RCC 7860 (cell line): ENCODE measurements around the gene KLHDC8A.

Experiments used
- DNase-seq: peaks from one replicate; pipeline ENCODE4 v3.0.0-alpha.2; 2015; ENCODE audit warnings: low spot score
- FAIRE-seq: peaks from 2 replicates; lab custom pipeline; 2012; peaks lifted over from hg19 to GRCh38; lab: Jason Lieb, UNC

The KLHDC8A gene

DNA sequence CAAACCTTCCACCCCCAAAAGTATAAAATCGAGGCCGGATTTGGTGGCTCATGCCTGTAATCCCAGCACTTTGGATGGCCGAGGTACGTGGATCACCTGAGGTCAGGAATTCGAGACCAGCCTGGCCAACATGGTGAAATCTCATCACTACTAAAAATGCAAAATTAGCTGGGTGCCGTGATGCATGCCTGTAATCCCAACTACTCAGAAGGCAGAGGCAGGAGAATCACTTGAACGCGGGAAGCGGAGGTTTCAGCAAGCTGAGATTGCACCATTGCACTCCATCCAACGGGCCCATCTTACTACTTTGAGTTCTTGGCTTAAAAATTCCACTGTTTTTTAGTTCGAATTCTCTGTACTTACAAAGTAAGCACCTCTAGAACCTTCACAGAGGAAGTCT, 11.0 kb downstream of the KLHDC8A start:
- no peak for DNase-seq
- FAIRE-seq = no peak

- FAIRE-seq = no peak
Measured at GRCh38 chr1:205344066-205344928, 12.4 kb downstream of the KLHDC8A start.

DNA sequence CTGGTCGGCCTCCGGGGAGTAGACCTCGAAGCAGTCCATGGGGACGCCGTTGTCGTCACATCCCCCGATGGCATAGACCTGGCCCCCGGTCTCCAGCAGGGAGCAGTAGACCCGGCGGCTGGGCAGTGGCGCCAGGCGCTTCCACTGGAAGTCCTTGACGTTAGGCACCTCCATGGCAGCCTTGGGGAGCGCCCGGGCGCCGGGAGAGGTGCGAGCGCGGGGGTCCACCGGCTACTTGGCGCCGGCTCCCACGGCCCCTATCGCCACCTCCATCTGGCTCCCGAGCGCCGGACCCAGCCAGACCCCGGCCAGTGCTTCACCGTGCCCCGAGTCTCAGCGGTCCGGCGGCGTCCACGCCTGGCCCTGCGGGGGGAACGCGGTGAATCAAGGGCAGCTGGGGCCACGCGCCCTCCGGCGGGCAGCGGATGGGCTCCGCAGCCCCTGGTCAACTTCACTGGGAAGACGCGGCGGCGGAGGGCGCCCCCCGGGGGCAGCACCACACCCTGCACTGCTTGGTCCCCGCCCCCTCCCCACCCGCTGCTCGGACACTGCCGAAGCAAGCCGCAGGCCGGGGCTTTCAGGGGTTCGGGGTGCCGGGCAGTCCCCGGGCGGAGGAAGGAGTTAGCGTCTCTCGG, 13.2 kb downstream of the KLHDC8A start:
- DNase-seq (no peak), FAIRE-seq (no peak)

More at GRCh38 chr1:205344066-205344928, 12.4 kb downstream of the KLHDC8A start:
- DNase-seq = no peak

- FAIRE-seq = no peak
Measured at GRCh38 chr1:205342986-205343385, 13.7 kb downstream of the KLHDC8A start.

GRCh38 chr1:205340676-205341075, 16.0 kb downstream of the KLHDC8A start:
- DNase-seq (no peak), FAIRE-seq (no peak)

More at GRCh38 chr1:205342986-205343385, 13.7 kb downstream of the KLHDC8A start:
- no peak for DNase-seq

GRCh38 chr1:205339717-205340116, 17.0 kb downstream of the KLHDC8A start:
- DNase-seq (no peak), FAIRE-seq (no peak)

DNA sequence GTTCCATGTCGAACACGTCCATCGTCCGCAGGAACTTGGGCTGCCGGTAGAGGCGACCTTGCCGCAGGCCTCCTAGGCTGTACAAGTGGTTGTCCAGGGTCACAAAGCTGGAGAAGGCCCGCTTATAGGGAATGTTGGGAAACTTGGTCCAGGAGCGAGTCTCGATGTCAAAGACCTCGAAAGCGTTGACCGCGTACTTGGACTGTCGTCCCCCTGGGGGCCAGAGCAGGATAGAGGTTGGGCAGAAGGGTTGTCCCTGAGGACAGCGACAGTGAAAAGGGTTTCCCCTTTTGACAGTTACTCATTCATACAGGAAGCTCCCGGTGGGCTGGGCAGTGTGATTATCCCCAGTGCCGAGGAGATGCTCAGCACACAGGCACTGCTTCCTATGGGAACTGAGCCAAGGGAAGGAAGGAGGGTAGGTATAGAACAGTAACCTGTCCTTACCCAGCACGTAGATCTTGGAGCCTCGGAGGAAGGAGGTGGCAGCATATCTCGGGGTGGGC, 17.5 kb downstream of the KLHDC8A start:
- FAIRE-seq = no peak
- no peak for DNase-seq

GRCh38 chr1:205338011-205338410, 18.7 kb downstream of the KLHDC8A start:
- FAIRE-seq = no peak
- DNase-seq = no peak

GRCh38 chr1:205337481-205337880, 19.2 kb downstream of the KLHDC8A start:
- no peak for DNase-seq
- no peak for FAIRE-seq

DNA sequence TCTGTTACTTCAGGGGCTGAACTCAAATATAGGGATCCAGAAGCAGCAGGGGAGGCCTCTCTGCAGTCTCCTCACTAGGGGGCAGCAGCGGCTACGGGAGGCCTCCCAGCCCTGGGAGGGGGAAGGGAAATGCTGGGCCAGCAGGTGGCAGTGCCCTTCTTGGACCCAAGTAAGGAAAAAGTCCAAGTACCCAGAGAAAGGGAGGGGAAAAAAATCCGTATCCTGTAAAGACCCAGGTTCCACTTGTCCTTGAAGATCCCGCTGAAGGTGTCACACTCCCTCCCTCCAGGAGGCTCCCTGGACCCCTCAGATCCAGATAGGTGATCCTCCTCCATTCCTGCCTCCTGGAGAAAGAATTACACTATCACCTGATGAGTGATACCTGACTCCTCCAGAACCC, 21.0 kb downstream of the KLHDC8A start:
- FAIRE-seq = peak; percentile 23

DNA sequence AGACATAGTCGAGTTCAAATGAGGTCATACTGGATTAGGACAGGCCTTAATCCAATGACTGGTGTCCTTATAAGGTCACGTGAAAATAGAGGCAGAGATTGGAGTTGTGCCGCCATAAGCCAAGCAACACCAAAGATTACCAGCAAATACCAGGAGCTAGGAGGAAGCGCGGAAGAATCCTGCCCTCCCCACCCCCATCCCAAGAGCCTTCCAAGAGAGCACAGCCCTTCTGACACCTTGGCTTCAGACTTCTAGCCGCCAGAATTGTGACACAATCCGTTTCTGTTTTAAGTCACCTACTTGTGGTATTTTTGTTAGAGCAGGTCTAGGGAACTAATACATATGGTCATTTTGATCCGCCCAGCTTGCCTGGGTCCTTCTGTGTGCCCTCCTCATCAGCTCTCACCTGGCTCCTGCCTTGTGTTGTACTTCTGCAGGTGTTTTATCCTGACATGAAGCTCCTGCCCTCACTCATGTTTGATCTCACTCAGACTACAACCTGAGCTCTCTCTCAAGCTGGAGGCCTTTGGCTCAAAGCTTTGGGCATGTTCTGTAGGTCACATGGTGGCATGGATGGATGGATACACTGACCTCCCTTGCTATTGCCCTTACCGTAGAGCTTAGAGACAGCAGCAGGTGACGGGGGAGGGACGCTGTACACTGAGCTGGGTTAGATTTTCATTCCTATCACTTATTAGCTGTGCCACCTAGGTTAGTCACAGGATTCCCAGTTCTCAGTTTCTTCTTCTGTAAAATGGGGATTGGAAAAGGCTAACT, 24.5 kb downstream of the KLHDC8A start:
- DNase-seq (no peak), FAIRE-seq (no peak)

More for the DNA sequence above, 21.0 kb downstream of the KLHDC8A start:
- DNase-seq = peak; percentile 61

- no peak for FAIRE-seq
- DNase-seq = no peak
Measured at GRCh38 chr1:205330150-205330549, 26.6 kb downstream of the KLHDC8A start.

- DNase-seq (no peak), FAIRE-seq (no peak)
Measured at GRCh38 chr1:205329719-205330118, 27.0 kb downstream of the KLHDC8A start.

DNA sequence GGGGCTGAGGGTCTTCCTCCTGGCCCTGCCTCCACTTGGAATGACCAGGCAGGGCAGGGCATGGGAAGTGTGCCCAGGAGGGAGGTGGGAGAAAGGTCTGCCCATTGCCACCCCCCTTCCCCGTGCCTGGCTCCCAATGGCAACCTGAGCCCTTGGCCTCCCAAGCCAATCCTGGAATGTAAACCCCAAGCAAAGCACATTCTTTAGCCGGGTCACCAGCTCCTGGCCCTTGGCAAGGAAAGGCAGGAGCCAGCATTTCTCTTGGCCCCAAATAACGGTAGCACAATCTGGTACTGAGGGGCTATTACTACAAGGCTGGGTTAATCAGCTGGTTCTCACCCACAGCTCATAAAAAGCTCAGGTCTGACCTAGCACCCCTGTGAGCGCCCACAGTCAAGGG, 28.2 kb downstream of the KLHDC8A start:
- no peak for FAIRE-seq
- DNase-seq = no peak

DNA sequence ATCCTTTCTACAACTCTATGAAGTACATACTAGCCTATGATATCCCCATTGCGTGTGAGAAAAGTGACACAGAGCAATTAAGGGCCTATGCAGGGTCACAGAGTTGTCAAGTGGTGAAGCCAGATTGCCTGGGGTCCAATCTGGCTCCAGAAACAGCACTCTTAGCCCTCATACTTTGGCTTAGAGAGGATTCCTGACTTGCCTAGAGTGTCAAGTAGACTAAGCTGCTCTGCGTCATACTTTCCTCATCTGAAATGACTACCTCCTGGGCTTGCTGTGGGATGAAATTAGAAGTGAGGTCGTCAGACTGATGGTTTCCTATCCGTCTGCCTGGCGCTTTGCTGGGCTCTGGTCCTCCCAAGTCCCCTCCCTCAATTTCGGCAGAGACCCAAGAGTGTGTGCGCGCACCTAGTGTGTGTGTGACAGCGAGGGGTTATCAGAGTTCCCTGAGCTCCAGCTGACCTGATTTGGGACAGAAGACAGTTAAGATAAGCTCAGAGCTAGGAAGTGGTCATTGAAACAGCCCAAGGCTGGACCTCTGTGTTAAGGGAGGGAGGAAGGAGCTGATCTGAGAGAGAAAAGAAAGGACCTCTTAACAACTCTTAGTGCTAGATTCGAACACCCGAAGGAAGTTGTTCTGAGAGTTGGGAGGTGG, 29.8 kb downstream of the KLHDC8A start:
- DNase-seq = no peak
- no peak for FAIRE-seq

DNA sequence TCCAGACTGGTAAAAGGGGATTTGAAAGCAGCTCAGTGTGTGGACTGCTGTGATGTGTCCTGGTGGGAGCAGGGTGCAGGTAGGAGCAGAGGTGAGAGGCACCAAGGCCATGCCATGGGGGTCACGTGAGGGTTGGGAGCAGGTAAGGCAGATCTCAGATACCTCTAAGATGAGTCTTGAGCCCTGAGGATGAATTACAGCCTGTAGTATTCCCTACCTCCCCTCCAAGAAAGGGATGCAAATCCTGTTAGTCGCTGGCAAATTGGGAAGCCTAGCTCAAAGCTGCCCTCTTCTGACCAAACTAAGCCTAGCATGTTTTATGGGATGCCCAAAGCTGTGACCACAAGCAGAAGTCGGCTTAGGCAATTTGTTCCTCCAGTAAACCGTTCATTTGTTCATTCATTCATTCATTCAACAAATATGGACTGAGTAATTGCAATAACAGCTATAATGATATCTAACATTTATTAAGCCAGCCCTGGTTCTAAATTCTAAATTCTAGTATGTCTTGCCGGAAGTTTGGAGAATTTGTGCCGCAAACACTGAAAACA, 31.3 kb downstream of the KLHDC8A start:
- FAIRE-seq = no peak
- peak; percentile 76 for DNase-seq

GRCh38 chr1:205324781-205325180, 31.9 kb downstream of the KLHDC8A start:
- DNase-seq = peak; percentile 94
- no peak for FAIRE-seq

GRCh38 chr1:205323794-205324193, 32.9 kb downstream of the KLHDC8A start:
- FAIRE-seq = no peak
- DNase-seq = no peak

- no peak for FAIRE-seq
- DNase-seq = no peak
Measured at GRCh38 chr1:205321959-205322283, 34.8 kb downstream of the KLHDC8A start.

DNA sequence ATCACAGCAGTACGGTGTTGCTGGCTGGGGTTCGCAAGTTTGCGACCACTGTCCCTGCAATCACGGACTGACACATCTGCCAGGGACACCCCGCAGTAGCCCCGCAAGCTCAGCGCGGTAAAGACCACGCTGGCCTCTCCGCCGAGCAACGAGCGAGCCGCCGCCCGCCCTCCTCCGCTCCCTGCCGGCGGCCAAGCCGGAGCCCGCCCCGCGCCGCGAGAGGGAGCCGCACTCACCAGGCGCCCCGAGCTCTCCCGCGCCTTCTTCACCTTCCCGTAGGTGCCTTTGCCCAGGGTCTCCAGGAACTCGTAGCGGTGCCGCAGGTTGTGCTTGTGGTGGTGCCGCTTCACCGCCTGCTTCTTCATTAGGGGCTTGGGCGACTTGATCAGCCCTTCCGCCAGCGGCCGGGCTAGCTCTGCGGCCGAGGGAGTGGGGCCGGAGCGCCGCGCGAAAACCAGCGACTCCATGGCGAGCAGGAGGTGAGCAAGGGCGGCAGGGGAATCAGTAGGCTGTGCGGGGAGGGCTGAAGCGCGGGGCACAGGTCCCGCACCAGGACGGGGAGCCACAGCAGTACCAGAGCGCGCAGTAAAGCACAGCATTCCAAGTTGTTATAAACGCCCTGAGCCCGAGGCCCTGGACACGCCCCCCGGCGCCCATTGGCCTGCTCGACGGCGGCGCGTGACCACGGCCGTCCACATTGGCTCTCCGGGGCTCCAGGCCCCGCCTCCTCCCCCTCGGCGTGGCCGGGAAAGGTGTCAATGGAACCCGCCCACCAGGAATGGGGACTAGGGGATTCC, 35.4 kb downstream of the KLHDC8A start, which contains the start of gene NUAK2:
NUAK2 (minus strand) TSS at position 584 of the 797 bp plus-strand sequence; CDS start at position 467, 117 bp downstream.
- FAIRE-seq = no peak
- DNase-seq = peak; percentile 82
